Neural cell (in vitro differentiated cells): ENCODE results near the gene IL1A. TPM values are rescaled to one million over a fixed set of nuclear protein-coding genes. Genes with fewer than 3 reads are reported as not detected.

Source experiments
- H2AFZ ChIP-seq: fragments of 200-600, 300-800 bp; sonication (generic), shearing (Covaris generic); 2 replicates; pipeline ENCODE4 v1.6.0; 2014; ENCODE audit warnings: low read depth, mild to moderate bottlenecking, antibody characterized with exemption, low read length, moderate library complexity
- H3F3A ChIP-seq: fragments of 200-600 bp; shearing (Covaris generic); 2 replicates; pipeline ENCODE4 v1.6.1; 2016; ENCODE audit warnings: mild to moderate bottlenecking, moderate library complexity, mixed read lengths, antibody characterized with exemption, low read length; ENCODE audit not compliant: insufficient read depth, poor library complexity, severe bottlenecking
- H3K27ac ChIP-seq: fragments of 200-600, 300-800 bp; sonication (generic), shearing (Covaris generic); 2 replicates; pipeline ENCODE4 v1.5.1; 2014; ENCODE audit warnings: mild to moderate bottlenecking, low read length, moderate library complexity
- H3K27me3 ChIP-seq: fragments of 300-800, 200-600 bp; sonication (generic), shearing (Covaris generic); 2 replicates; pipeline ENCODE4 v1.6.0; 2014; ENCODE audit warnings: mild to moderate bottlenecking, low read depth, low read length, moderate library complexity; ENCODE audit not compliant: insufficient read depth
- H3K36me3 ChIP-seq: fragments of 300-800, 200-600 bp; sonication (generic), shearing (Covaris generic); 2 replicates; pipeline ENCODE4 v1.5.1; 2014; ENCODE audit warnings: mild to moderate bottlenecking, antibody characterized with exemption, low read length, moderate library complexity; ENCODE audit not compliant: insufficient read depth
- H3K4me2 ChIP-seq: fragments of 300-800, 200-600 bp; sonication (generic), shearing (Covaris generic); 2 replicates; pipeline ENCODE4 v1.6.0; 2014; ENCODE audit warnings: mild to moderate bottlenecking, low read length
- H3K4me3 ChIP-seq: fragments of 300-800, 200-600 bp; sonication (generic), shearing (Covaris generic); 2 replicates; pipeline ENCODE4 v1.5.1; 2014; ENCODE audit warnings: mild to moderate bottlenecking, low read length, moderate library complexity
- H3K79me2 ChIP-seq: fragments of 200-600 bp; shearing (Covaris generic); replicated peaks from 2 replicates; pipeline ENCODE4 v1.6.0; 2014; ENCODE audit warnings: mild to moderate bottlenecking, low read length, moderate library complexity; ENCODE audit not compliant: insufficient read depth
- H3K9ac ChIP-seq: fragments of 300-800, 200-600 bp; sonication (generic), shearing (Covaris generic); 2 replicates; pipeline ENCODE4 v1.6.1; 2016; ENCODE audit warnings: mild to moderate bottlenecking, low read length, mixed read lengths
- H3K9me2 ChIP-seq: fragments of 200-600 bp; shearing (Covaris generic); 2 replicates; pipeline ENCODE4 v1.6.1; 2016; ENCODE audit warnings: mild to moderate bottlenecking, low read length, mixed read lengths; ENCODE audit not compliant: insufficient read depth
- H3K9me3 ChIP-seq: fragments of 200-600, 300-800 bp; sonication (generic), shearing (Covaris generic); 2 replicates; pipeline ENCODE4 v1.6.1; 2016; ENCODE audit warnings: mild to moderate bottlenecking, mixed run types, low read length, moderate library complexity, mixed read lengths
- H4K20me1 ChIP-seq: fragments of 200-600 bp; shearing (Covaris generic); 2 replicates; pipeline ENCODE4 v1.6.1; 2016; ENCODE audit warnings: mild to moderate bottlenecking, mixed run types; ENCODE audit not compliant: insufficient read depth
- CTCF ChIP-seq: fragments of 450-650 bp; IDR thresholded peaks from 2 replicates; pipeline ENCODE4 v1.5.1; 2014; ENCODE audit warnings: antibody characterized with exemption, mild to moderate bottlenecking, moderate library complexity; ENCODE audit not compliant: poor library complexity, severe bottlenecking
- EP300 ChIP-seq: fragments of 450-650 bp; conservative IDR thresholded peaks from 2 replicates; pipeline ENCODE4 v1.6.1; 2014; ENCODE audit warnings: antibody characterized with exemption, mild to moderate bottlenecking, moderate library complexity; ENCODE audit not compliant: poor library complexity, severe bottlenecking
- EZH2 ChIP-seq: fragments of 200-600, 300-800 bp; shearing (Covaris generic), sonication (generic); IDR thresholded peaks from 2 replicates; pipeline ENCODE4 v1.6.1; 2014; ENCODE audit warnings: antibody characterized with exemption, low read length, borderline replicate concordance, mild to moderate bottlenecking; ENCODE audit not compliant: insufficient read depth, poor library complexity, severe bottlenecking
- MXI1 ChIP-seq: fragments of 450-650 bp; conservative IDR thresholded peaks from 2 replicates; pipeline ENCODE4 v1.6.1; 2014; ENCODE audit warnings: antibody characterized with exemption, mild to moderate bottlenecking; ENCODE audit not compliant: poor library complexity, severe bottlenecking
- POLR2AphosphoS5 ChIP-seq: IDR thresholded peaks from 2 replicates; pipeline ENCODE4 v1.6.1; 2012
- RAD21 ChIP-seq: fragments of 450-650 bp; conservative IDR thresholded peaks from 2 replicates; pipeline ENCODE4 v1.6.1; 2014; ENCODE audit warnings: antibody characterized with exemption, mild to moderate bottlenecking, moderate library complexity
- REST ChIP-seq: IDR thresholded peaks from 2 replicates; pipeline ENCODE4 v1.6.1; 2012; ENCODE audit warnings: borderline replicate concordance
- SMC3 ChIP-seq: fragments of 450-650 bp; conservative IDR thresholded peaks from 2 replicates; pipeline ENCODE4 v1.6.1; 2014; ENCODE audit warnings: antibody characterized with exemption, mild to moderate bottlenecking, moderate library complexity; ENCODE audit not compliant: poor library complexity
- TAF1 ChIP-seq: IDR thresholded peaks from 2 replicates; pipeline ENCODE4 v1.6.1; 2012; ENCODE audit warnings: low read depth
- polyA plus RNA-seq: library from polyadenylated mRNA; depleted of rRNA; stranded (reverse); fragments of >200 nt; gene quantifications from 2 replicates; pipeline ENCODE4 v1.2.3, GENCODE V29; 2014

Gene IL1A
- polyA plus RNA-seq, 1 donor from 2014 or later = 0.14 TPM

- Histone ChIP-seq H2AFZ (peak within 1 kb of the TSS; percentile 70), H3K4me2 (peak within 1 kb of the TSS; percentile 79), H3K9ac (peak within 1 kb of the TSS; percentile 59), H3K36me3 (no peaks in the 10 kb centered on the region), H3K4me3 (peak within 1 kb of the TSS; percentile 87), H3K9me3 (no peaks in the 10 kb centered on the region), H3F3A (no peaks in the 10 kb centered on the region), H4K20me1 (no peaks in the 10 kb centered on the region), H3K79me2 (peaks cover 3% of the 10 kb centered on the region), H3K27me3 (no peaks in the 10 kb centered on the region), H3K9me2 (no peaks in the 10 kb centered on the region), H3K27ac (no peak within 1 kb of the TSS)
- TF ChIP-seq TAF1 = no peak
- TF ChIP-seq RAD21 = peak; percentile 38
- TF ChIP-seq EZH2 = no peak
- peak; percentile 39 for TF ChIP-seq SMC3
- TF ChIP-seq EP300 = no peak
- peak; percentile 100 for TF ChIP-seq MXI1
- TF ChIP-seq CTCF = no peak
- no peak for TF ChIP-seq REST
- peak; percentile 46 for TF ChIP-seq POLR2AphosphoS5
Observed at GRCh38 chr2:112764071-112765044, 19.9 kb downstream of the IL1A start, which contains the start of gene CKAP2L. Gene CKAP2L (minus strand): TSS chr2:112764609. CDS start chr2:112764598, 11 bp downstream.

- H4K20me1 ChIP-seq = no peaks in the 10 kb centered on the region
- H3K9me3 ChIP-seq = no peaks in the 10 kb centered on the region
- no peak overlapping the region for H3K4me2 ChIP-seq
- no peaks in the 10 kb centered on the region for H3K36me3 ChIP-seq
- H3K9me2 ChIP-seq = no peaks in the 10 kb centered on the region
- H3K79me2 ChIP-seq = peaks cover 3% of the 10 kb centered on the region
- no peak overlapping the region for H2AFZ ChIP-seq
- no peak overlapping the region for H3K4me3 ChIP-seq
- H3K9ac ChIP-seq = no peak overlapping the region
- no peaks in the 10 kb centered on the region for H3K27me3 ChIP-seq
- H3K27ac ChIP-seq = no peak overlapping the region
- no peaks in the 10 kb centered on the region for H3F3A ChIP-seq
- TF ChIP-seq POLR2AphosphoS5 (no peak), TAF1 (no peak), SMC3 (no peak), EP300 (no peak), RAD21 (no peak), EZH2 (no peak), REST (no peak), MXI1 (no peak), CTCF (no peak)
Observed at GRCh38 chr2:112762276-112762675, 22.0 kb downstream of the IL1A start.
